GM12878 (cell line): ENCODE results near the gene ZDHHC18.

ENCODE experiments used
- BACH1 ChIP-seq: fragments of 450-650 bp; IDR thresholded peaks from 2 replicates; pipeline ENCODE4 v1.6.1; 2017; ENCODE audit warnings: mild to moderate bottlenecking, borderline replicate concordance
- BHLHE40 ChIP-seq, 2 experiments: fragments of 450-650 bp in 1 of 2; IDR thresholded peaks; 2 replicates each; pipeline ENCODE4 v1.6.1; 2011 to 2017; ENCODE audit warnings: low read depth in 2 of 2, borderline replicate concordance in 1 of 2, improper control_type of control experiment in 1 of 2, low read length in 1 of 2, mild to moderate bottlenecking in 1 of 2
- CHD2 ChIP-seq: IDR thresholded peaks from 2 replicates; pipeline ENCODE4 v1.6.1; 2011; ENCODE audit warnings: low read depth, low read length, improper control_type of control experiment, borderline replicate concordance
- NFYB ChIP-seq: IDR thresholded peaks from 2 replicates; pipeline ENCODE4 v1.6.1; 2011; ENCODE audit warnings: low read depth, mild to moderate bottlenecking, low read length, improper control_type of control experiment, moderate library complexity; ENCODE audit not compliant: insufficient read depth
- PAX5 ChIP-seq: IDR thresholded peaks from 2 replicates; pipeline ENCODE4 v1.6.1; 2011; ENCODE audit warnings: low read depth, low read length, borderline replicate concordance
- POLR2AphosphoS5 ChIP-seq: IDR thresholded peaks from 2 replicates; pipeline ENCODE4 v1.6.1; 2011; ENCODE audit warnings: mild to moderate bottlenecking, low read length, inconsistent platforms
- YY1 ChIP-seq: IDR thresholded peaks from 2 replicates; pipeline ENCODE4 v1.6.1; 2011; ENCODE audit warnings: low read depth, mild to moderate bottlenecking, low read length
- TF ChIP-seq, protein P1 (sequence below): IDR thresholded peaks from 2 replicates; pipeline ENCODE4 v1.6.1; 2012; ENCODE audit warnings: mild to moderate bottlenecking, low read depth, low read length
- TF ChIP-seq, protein P2 (sequence below), 3 experiments: IDR thresholded peaks in 2 of 3; conservative IDR thresholded peaks in 1 of 3; 2 replicates each; pipeline ENCODE4 v1.5.1; 2011; ENCODE audit warnings: low read depth in 3 of 3, low read length in 3 of 3, mild to moderate bottlenecking in 3 of 3, control low read depth in 2 of 3, moderate library complexity in 2 of 3, inconsistent platforms in 1 of 3, mixed read lengths in 1 of 3; ENCODE audit not compliant: control insufficient read depth in 2 of 3, insufficient read depth in 1 of 3; ENCODE audit errors: extremely low read depth in 1 of 3

- TF ChIP-seq, protein P1, sequence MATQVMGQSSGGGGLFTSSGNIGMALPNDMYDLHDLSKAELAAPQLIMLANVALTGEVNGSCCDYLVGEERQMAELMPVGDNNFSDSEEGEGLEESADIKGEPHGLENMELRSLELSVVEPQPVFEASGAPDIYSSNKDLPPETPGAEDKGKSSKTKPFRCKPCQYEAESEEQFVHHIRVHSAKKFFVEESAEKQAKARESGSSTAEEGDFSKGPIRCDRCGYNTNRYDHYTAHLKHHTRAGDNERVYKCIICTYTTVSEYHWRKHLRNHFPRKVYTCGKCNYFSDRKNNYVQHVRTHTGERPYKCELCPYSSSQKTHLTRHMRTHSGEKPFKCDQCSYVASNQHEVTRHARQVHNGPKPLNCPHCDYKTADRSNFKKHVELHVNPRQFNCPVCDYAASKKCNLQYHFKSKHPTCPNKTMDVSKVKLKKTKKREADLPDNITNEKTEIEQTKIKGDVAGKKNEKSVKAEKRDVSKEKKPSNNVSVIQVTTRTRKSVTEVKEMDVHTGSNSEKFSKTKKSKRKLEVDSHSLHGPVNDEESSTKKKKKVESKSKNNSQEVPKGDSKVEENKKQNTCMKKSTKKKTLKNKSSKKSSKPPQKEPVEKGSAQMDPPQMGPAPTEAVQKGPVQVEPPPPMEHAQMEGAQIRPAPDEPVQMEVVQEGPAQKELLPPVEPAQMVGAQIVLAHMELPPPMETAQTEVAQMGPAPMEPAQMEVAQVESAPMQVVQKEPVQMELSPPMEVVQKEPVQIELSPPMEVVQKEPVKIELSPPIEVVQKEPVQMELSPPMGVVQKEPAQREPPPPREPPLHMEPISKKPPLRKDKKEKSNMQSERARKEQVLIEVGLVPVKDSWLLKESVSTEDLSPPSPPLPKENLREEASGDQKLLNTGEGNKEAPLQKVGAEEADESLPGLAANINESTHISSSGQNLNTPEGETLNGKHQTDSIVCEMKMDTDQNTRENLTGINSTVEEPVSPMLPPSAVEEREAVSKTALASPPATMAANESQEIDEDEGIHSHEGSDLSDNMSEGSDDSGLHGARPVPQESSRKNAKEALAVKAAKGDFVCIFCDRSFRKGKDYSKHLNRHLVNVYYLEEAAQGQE: no peak
- no peak for TF ChIP-seq YY1
- TF ChIP-seq, protein P2, sequence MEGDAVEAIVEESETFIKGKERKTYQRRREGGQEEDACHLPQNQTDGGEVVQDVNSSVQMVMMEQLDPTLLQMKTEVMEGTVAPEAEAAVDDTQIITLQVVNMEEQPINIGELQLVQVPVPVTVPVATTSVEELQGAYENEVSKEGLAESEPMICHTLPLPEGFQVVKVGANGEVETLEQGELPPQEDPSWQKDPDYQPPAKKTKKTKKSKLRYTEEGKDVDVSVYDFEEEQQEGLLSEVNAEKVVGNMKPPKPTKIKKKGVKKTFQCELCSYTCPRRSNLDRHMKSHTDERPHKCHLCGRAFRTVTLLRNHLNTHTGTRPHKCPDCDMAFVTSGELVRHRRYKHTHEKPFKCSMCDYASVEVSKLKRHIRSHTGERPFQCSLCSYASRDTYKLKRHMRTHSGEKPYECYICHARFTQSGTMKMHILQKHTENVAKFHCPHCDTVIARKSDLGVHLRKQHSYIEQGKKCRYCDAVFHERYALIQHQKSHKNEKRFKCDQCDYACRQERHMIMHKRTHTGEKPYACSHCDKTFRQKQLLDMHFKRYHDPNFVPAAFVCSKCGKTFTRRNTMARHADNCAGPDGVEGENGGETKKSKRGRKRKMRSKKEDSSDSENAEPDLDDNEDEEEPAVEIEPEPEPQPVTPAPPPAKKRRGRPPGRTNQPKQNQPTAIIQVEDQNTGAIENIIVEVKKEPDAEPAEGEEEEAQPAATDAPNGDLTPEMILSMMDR (IDR thresholded peaks at IDR 0.05 in 2 of 3, conservative IDR thresholded peaks at IDR 0.05 in 1 of 3; ENCODE audit: control insufficient read depth in 2 of 3, extremely low read depth in 1 of 3, insufficient read depth in 1 of 3, low read depth in 3 of 3, low read length in 3 of 3): no peak
- TF ChIP-seq CHD2: no peak
- no peak for TF ChIP-seq BHLHE40 (IDR thresholded peaks at IDR 0.05; ENCODE audit: borderline replicate concordance in 1 of 2, low read depth in 2 of 2, low read length in 1 of 2)
- no peak for TF ChIP-seq PAX5
- TF ChIP-seq POLR2AphosphoS5: no peak
- no peak for TF ChIP-seq BACH1
- TF ChIP-seq NFYB: no peak
Observed at GRCh38 chr1:26794391-26794790, 32.1 kb upstream of the ZDHHC18 start.
